HepG2 (cell line): ENCODE measurements around the gene GNG7. TPM values are rescaled to one million over a fixed set of nuclear protein-coding genes. Genes with fewer than 3 reads are reported as not detected.

ENCODE experiments used
- EP300 ChIP-seq, 3 experiments: sonication (generic) in 1 of 3; formaldehyde crosslinking in 1 of 3; IDR thresholded peaks; 2 replicates each; pipeline versions ENCODE4 v1.5.1 to v1.6.1; 2011 to 2020; ENCODE audit warnings: low read depth in 2 of 3, low read length in 2 of 3, borderline replicate concordance in 1 of 3, improper control_type of control experiment in 1 of 3, mild to moderate bottlenecking in 1 of 3, missing genetic modification reagents in 1 of 3, moderate library complexity in 1 of 3
- GMEB1 ChIP-seq: sonication (generic); formaldehyde crosslinking; IDR thresholded peaks from 2 replicates; pipeline ENCODE4 v1.5.1; 2020; ENCODE audit warnings: missing genetic modification reagents, mild to moderate bottlenecking, borderline replicate concordance
- SETDB1 ChIP-seq: sonication (generic); formaldehyde crosslinking; IDR thresholded peaks from 2 replicates; pipeline ENCODE4 v1.5.1; 2020; ENCODE audit warnings: missing genetic modification reagents, mild to moderate bottlenecking, borderline replicate concordance
- SRSF1 ChIP-seq: fragments of 200-400 bp; formaldehyde crosslinking; optimal IDR thresholded peaks from 2 replicates; pipeline ENCODE3; 2017; ENCODE audit warnings: mild to moderate bottlenecking, low read depth, low read length, moderate library complexity
- TFE3 ChIP-seq: IDR thresholded peaks from 2 replicates; pipeline ENCODE4 v1.6.1; 2016
- ZFP41 ChIP-seq: sonication (generic); formaldehyde crosslinking; IDR thresholded peaks from 2 replicates; pipeline ENCODE4 v1.4.0; 2020; ENCODE audit warnings: mild to moderate bottlenecking, missing genetic modification reagents, borderline replicate concordance
- ZNF7 ChIP-seq: IDR thresholded peaks from 2 replicates; pipeline ENCODE4 v1.6.1; 2016; ENCODE audit warnings: missing biosample characterization, missing genetic modification reagents
- polyA plus RNA-seq, 8 experiments: library from polyadenylated mRNA; depleted of rRNA in 3 of 8; stranded (reverse) in 7 of 8; unstranded in 1 of 8; fragments of >200 nt; fragmentation: Illumina TruSeq in 4 of 8; extraction: Trizol in 4 of 8; gene quantifications; 2 replicates each; pipeline versions ENCODE4 v1.2.1 to v1.2.3, GENCODE V29; 2011 to 2016; ENCODE audit warnings: low read depth in 4 of 8, missing spikeins in 1 of 8, mixed read lengths in 1 of 8; ENCODE audit not compliant: insufficient read depth in 1 of 8
- total RNA-seq, 5 experiments: library from RNA; depleted of rRNA; stranded (reverse); fragments of >200 nt; fragmentation: Illumina TruSeq; extraction: Trizol; gene quantifications; 2 replicates each; pipeline ENCODE4 v1.2.3, GENCODE V29; 2016; ENCODE audit warnings: low read depth in 1 of 5
- TF ChIP-seq, protein P1 (sequence below): sonication (generic); formaldehyde crosslinking; IDR thresholded peaks from 2 replicates; pipeline ENCODE4 v1.4.0; 2020; ENCODE audit warnings: missing genetic modification reagents
- TF ChIP-seq, protein P2 (sequence below): sonication (generic); formaldehyde crosslinking; IDR thresholded peaks from 2 replicates; pipeline ENCODE4 v1.8.0; 2022; ENCODE audit warnings: missing genetic modification reagents, mild to moderate bottlenecking, inconsistent platforms, borderline replicate concordance
- TF ChIP-seq, protein P3 (sequence below): sonication (generic); formaldehyde crosslinking; IDR thresholded peaks from 2 replicates; pipeline ENCODE4 v1.5.1; 2020; ENCODE audit warnings: missing genetic modification reagents, mild to moderate bottlenecking, borderline replicate concordance
- TF ChIP-seq, protein P4 (sequence below): fragments of 450-650 bp; IDR thresholded peaks from 2 replicates; pipeline ENCODE4 v1.6.1; 2017
- TF ChIP-seq, protein P5 (sequence below): sonication (generic); formaldehyde crosslinking; IDR thresholded peaks from 2 replicates; pipeline ENCODE4 v1.5.0; 2020; ENCODE audit warnings: mild to moderate bottlenecking, missing genetic modification reagents

GNG7 gene
- total and polyA plus RNA-seq, 2 of the 13 experiments (the other 11 are each of a cell fraction or from before 2014, with no cell fraction given) = 1.4 to 3.3 TPM

- TF ChIP-seq, protein P1, sequence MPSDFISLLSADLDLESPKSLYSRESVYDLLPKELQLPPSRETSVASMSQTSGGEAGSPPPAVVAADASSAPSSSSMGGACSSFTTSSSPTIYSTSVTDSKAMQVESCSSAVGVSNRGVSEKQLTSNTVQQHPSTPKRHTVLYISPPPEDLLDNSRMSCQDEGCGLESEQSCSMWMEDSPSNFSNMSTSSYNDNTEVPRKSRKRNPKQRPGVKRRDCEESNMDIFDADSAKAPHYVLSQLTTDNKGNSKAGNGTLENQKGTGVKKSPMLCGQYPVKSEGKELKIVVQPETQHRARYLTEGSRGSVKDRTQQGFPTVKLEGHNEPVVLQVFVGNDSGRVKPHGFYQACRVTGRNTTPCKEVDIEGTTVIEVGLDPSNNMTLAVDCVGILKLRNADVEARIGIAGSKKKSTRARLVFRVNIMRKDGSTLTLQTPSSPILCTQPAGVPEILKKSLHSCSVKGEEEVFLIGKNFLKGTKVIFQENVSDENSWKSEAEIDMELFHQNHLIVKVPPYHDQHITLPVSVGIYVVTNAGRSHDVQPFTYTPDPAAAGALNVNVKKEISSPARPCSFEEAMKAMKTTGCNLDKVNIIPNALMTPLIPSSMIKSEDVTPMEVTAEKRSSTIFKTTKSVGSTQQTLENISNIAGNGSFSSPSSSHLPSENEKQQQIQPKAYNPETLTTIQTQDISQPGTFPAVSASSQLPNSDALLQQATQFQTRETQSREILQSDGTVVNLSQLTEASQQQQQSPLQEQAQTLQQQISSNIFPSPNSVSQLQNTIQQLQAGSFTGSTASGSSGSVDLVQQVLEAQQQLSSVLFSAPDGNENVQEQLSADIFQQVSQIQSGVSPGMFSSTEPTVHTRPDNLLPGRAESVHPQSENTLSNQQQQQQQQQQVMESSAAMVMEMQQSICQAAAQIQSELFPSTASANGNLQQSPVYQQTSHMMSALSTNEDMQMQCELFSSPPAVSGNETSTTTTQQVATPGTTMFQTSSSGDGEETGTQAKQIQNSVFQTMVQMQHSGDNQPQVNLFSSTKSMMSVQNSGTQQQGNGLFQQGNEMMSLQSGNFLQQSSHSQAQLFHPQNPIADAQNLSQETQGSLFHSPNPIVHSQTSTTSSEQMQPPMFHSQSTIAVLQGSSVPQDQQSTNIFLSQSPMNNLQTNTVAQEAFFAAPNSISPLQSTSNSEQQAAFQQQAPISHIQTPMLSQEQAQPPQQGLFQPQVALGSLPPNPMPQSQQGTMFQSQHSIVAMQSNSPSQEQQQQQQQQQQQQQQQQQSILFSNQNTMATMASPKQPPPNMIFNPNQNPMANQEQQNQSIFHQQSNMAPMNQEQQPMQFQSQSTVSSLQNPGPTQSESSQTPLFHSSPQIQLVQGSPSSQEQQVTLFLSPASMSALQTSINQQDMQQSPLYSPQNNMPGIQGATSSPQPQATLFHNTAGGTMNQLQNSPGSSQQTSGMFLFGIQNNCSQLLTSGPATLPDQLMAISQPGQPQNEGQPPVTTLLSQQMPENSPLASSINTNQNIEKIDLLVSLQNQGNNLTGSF (CRISPR knock-in tag) = no peak
- no peak for TF ChIP-seq GMEB1 (CRISPR knock-in tag)
- no peak for TF ChIP-seq SRSF1
- TF ChIP-seq, protein P2, sequence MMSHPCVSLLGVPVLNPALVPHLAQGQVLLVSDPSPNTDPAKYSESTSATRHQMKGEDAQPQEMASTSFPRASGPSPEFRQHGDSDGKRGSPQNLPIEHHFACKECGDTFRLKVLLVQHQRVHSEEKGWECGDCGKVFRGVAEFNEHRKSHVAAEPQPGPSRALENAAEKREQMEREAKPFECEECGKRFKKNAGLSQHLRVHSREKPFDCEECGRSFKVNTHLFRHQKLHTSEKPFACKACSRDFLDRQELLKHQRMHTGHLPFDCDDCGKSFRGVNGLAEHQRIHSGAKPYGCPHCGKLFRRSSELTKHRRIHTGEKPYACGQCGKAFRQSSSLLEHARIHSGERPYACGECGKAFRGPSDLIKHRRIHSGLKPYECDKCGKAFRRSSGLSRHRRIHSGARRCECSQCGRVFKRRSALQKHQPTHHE (CRISPR knock-in tag) = no peak
- TF ChIP-seq, protein P3, sequence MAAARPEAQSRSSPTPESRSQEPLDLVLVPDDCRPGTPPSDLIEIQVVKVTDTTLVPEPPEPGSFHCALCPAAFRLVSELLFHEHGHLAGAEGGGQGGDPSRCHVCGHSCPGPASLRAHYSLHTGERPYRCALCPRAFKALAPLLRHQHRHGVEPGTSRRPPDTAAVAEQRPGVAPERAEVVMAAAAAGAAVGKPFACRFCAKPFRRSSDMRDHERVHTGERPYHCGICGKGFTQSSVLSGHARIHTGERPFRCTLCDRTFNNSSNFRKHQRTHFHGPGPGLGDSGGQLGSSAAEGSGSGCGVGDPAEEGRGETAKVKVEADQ = no peak
- TF ChIP-seq, protein P4, sequence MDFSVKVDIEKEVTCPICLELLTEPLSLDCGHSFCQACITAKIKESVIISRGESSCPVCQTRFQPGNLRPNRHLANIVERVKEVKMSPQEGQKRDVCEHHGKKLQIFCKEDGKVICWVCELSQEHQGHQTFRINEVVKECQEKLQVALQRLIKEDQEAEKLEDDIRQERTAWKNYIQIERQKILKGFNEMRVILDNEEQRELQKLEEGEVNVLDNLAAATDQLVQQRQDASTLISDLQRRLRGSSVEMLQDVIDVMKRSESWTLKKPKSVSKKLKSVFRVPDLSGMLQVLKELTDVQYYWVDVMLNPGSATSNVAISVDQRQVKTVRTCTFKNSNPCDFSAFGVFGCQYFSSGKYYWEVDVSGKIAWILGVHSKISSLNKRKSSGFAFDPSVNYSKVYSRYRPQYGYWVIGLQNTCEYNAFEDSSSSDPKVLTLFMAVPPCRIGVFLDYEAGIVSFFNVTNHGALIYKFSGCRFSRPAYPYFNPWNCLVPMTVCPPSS = no peak
- TF ChIP-seq, protein P5, sequence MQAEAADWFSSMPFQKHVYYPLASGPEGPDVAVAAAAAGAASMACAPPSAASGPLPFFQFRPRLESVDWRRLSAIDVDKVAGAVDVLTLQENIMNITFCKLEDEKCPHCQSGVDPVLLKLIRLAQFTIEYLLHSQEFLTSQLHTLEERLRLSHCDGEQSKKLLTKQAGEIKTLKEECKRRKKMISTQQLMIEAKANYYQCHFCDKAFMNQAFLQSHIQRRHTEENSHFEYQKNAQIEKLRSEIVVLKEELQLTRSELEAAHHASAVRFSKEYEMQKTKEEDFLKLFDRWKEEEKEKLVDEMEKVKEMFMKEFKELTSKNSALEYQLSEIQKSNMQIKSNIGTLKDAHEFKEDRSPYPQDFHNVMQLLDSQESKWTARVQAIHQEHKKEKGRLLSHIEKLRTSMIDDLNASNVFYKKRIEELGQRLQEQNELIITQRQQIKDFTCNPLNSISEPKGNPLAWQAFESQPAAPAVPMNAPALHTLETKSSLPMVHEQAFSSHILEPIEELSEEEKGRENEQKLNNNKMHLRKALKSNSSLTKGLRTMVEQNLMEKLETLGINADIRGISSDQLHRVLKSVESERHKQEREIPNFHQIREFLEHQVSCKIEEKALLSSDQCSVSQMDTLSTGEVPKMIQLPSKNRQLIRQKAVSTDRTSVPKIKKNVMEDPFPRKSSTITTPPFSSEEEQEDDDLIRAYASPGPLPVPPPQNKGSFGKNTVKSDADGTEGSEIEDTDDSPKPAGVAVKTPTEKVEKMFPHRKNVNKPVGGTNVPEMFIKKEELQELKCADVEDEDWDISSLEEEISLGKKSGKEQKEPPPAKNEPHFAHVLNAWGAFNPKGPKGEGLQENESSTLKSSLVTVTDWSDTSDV (CRISPR knock-in tag) = no peak
- no peak for TF ChIP-seq EP300 (IDR thresholded peaks at IDR 0.05; ENCODE audit: low read depth in 2 of 2, low read length in 2 of 2)
- TF ChIP-seq EP300 (CRISPR knock-in tag; IDR thresholded peaks at IDR 0.05; ENCODE audit: borderline replicate concordance) = no peak
- no peak for TF ChIP-seq ZFP41
- TF ChIP-seq TFE3 (CRISPR knock-in tag) = no peak
- no peak for TF ChIP-seq ZNF7 (CRISPR knock-in tag)
- no peak for TF ChIP-seq SETDB1 (CRISPR knock-in tag)
These were observed 221.0 kb downstream of the GNG7 start (continued) for GRCh38 chr19:2481466-2481865.
